Activated CD8-positive, alpha-beta memory T cell treated with anti-CD3 and anti-CD28 coated beads, Interleukin-2, amount 50 U/mL, for 1 hour (primary cell): ENCODE measurements around the gene RSRC1.
"Not testable (repeated sequence)": the region's sequence is repeated elsewhere in the genome, so short reads cannot be mapped to it uniquely, and the experiment has no call there.

Source experiments
- DNase-seq: peaks from one replicate; pipeline ENCODE4 v3.0.0-alpha.2; 2020; ENCODE audit errors: extremely low read depth

RSRC1 gene

DNA sequence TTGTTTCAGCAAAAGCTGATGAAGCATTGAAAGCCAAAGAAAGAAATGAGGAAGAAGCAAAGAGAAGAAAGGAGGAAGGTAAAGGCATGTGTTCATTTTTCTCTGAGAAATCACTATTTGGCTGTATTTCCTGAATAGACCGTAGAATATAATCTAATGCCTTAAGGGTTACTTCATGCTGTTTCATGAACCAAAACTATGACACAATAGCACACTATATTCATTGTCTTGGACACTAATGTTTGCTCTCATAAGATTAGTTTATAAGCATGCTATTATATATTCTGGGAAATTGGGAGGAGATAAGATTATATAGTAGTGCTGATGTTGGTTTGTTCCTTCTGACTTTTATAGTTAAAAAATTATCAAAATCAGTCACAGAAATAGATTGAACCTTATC is 351.0 kb downstream of the RSRC1 start:
- DNase-seq = no peak

DNA sequence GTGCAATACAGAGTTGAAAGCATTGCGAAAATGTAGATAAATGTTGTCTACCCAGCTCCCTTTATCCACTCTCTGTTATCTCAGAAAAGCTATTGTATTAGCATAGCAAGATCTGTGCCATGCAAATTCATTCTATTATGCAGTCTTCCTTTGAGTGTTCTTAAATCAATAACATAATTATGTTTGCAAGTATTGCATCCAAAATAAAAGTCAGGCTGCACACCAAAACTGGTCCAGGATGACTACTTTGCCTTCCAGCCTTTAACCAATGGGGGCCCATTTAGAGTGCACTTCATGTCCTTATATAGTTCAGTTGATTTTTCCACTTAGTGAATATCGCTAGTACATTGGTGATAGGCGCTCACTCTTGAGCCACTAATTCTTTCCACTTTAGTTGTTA is 353.7 kb downstream of the RSRC1 start:
- DNase-seq = no peak

DNA sequence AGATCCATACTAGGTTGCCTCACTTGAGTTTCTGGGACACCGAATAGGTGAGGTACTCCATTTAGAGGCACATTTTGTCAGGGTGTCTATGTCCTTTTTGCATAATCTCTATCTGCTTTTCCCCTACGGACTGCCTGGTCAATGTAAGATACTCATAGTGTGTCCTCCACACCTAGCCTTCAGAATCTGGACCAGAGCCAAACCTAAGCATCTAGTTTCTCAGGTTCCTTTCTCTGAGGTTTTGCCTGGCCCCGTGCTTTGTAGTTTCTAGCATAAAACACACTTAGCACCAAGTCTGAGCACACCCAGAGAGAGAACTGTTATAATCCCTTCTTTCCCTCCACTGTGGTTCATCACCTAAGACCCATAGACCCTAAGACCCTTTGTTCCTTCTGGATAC is 355.2 kb downstream of the RSRC1 start:
- DNase-seq = no peak

DNA sequence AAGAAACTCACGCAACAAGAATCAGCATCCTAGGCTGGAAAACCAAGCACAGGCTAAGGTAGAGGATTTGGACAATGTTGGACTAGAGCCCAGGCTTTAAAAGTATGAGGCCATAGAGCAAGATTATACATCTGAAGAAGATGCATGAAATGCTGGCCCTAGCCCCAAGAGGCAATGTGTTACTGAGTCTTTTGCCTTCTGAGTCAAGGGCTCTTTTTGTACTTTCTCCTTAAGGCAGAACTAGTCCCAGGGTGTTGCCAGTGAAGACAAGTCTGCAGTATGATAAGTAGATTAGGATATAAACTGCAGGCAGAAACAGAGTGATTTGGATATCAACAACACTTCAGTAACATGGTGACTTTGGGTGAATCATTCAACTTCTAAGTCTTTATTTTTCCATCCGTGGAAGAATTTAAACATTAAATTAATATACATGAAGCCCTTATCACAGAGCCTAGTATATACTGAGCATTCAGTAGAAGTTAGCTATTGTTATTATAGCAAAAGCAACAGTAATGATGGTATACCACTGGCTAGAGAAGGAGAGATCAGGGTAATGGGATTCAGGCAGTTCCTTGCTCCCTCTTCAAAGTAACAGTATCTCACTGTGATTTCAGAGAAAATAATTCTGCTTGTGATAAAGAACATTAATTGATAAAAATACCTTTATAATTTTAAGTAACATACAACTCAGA is 361.2 kb downstream of the RSRC1 start:
- DNase-seq = no peak

DNA sequence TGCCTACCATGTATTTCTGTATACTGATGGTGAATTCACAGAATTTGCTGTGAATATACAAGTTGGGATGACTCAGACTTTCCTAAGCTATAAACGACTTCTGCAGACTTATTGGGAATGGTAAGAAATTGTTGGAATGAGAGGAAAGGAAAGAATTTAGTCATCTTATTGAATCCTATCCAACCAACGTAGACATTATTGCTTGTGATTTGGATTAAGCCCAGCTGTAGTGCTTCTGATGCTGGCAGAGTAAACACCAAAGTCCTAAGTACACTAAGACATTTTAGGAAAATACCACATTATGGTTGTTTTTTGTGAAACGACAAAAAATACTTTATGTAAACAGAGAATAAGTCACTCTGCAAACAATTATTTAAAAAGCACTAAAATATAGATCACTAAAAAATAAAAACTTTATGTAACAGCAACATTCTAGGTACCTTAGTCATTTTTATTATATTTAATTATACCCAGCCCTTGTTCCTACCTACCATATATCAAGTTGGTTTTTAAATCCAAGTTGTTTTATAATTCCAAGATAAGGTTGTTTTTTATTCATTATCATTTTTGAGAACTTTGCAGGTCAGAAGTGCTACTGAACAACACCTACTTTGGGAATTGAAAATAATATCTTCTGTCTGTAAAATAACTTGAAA is 361.9 kb downstream of the RSRC1 start:
- DNase-seq = no peak

DNA sequence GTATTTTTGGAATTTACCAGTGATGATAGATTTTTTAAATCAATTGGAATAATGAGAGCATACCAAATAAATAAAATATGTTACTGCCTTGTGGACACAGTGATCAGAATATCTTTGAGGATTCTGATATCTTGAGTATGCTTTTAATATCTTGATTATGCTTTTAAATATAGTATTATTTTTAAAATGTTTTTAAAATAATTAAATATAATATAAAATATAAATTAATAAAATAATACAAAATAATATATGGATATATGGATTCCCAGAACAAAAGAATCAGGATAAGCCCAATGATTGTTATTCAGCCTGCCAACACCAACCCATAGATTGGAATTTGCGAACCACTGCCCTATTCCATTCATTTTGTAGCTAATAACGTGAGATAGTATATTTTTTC is 369.2 kb downstream of the RSRC1 start:
- no peak for DNase-seq

DNA sequence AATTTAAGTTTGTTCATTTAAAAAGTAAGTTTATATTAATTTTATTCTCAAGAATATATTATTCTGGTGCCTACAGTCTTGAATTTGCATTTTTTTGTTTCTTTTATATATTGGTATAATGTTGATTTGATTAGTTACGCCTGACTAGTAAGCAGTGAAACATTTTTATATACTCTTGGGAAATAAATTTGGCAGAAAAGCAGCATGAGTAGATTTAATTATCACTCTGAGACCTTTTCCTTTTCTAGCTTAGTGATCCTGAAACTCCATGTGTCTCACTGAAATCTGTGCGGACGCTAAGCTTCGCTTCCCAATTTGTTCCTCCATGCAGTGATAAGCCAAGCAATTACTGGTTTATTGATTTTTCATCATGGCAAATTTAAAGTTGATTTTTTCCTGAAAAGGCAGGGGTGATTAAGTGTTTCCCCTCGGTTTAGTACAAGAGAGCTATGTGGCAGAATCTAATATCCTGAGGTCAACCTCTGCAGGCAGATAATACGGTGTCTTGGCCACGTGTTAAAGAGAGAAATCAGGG is 373.9 kb downstream of the RSRC1 start:
- no peak for DNase-seq

DNA sequence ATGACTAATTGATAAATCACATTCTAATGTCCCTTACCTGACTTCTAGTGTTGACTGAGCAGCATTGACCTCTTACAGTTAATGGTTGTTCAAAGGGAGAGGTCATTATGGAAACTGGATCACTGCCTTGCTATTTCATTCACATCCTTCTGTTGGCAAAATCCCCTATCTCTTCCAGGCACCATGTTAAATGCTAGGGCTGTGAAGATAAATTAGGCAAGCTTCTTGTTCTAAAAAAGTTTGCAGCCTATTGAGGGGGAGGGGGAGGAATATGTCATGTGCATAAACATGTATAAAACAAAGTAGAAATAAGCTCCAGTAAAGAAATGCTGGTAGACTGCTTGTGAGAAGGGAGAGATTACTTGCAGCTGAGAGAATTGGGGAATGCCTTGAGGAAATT is 376.3 kb downstream of the RSRC1 start:
- DNase-seq = no peak

DNA sequence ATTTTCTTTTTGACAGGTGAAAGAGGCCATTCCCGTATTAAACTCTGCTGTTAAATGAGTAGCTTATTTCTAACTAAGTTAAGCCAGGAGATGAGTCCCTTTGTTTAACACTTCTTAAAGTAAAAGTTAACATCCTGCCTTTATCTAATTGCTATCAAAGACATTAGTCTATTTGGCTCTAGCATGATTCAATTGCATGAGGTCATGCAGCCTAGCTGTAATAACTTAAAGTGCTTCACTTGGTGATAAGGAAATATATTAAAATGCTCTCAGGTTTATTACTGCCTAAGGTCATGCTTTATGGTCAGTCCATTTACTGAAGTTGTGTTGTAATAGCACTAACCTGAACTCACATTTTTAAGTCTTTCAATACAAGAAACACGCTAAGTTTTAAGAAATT is 378.8 kb downstream of the RSRC1 start:
- no peak for DNase-seq

DNA sequence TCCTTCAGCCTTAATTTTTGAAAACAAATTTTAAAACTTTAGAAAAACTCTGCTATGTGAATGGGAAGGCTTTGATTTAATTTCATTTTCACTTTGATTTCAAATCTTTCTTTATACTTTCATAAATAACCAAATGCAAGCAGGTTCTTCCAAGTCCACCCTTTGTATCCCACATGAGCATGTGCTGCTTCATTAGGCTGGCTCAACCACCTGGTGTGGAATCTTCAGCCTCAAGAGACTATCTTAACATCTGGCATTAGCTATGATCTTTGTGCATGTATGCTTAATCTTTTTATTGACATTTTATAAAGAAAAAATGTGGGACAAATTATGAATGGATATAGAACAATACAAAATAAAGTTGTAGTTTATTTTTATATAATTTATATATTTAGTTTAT is 379.3 kb downstream of the RSRC1 start:
- DNase-seq = no peak

DNA sequence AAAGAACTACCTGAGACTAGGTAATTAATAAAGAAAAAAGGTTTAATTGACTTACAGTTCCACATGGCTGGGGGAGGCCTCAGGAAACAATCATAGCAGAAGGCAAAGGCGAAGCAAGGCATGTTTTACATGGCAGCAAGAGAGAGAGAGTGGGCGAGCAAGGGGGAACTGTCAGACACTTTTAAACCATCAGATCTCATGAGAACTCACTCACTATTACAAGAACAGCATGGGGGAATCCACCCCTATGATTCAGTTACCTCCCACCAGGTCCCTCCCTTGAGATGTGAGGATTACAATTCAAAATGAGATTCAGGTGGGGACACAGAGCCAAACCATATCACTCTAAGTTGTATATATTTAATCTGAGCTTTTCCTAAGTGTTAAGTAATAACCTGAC is 382.1 kb downstream of the RSRC1 start:
- no peak for DNase-seq

DNA sequence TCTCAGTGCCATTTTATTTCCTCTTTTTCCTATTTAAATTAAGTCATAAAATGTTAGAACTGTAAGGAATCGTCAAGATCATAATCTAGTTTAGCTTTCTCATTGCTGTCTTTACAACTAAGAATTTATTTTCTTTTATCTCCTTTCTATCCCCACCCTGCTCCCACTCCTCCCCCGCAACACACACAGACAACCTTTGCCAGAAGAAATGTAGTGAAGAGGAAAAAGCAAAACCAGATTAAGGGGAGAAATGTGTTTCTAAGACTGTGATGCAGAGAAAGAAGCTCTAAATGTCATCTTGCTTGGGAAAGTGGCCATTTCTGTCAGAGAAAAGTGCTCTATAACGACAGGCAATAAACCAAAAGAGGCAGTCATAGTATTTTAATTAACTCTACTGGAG is 382.8 kb downstream of the RSRC1 start:
- DNase-seq = no peak

DNA sequence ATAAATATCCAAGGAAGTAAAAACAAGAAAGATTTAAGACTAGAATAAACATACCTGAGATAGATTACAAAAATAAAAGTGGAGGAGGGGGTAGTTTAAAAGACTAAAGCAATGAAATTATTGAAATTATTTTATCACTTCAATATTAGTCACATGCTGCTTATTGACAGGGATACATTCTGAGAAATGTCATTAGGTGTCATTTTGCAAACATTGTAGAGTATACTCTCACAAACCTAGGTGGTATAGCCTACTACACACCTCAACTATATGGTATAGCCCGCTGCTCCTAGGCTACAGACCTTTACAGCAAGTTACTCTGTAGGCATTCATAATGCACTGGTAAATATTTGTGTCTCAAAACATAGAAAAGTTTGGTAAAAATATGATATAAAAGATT is 384.0 kb downstream of the RSRC1 start:
- no peak for DNase-seq

DNA sequence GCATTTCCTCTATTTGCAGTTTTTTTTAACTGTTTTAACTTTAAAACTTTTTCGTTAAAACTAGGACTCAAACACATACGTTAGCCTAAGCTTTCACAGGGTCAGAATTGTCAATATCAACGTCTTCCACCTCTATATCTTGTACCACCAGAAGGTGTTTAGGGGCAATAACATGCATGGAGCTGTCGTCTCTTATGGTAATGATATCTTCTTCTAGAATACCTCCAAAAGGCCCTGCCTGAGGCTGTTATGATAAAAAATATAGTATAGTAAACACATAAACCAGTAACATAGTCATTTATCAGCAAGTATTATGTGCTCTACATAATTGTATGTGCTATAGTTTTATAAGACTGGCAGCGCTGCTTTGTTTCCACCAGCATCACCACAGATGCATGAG is 384.8 kb downstream of the RSRC1 start:
- DNase-seq = no peak

DNA sequence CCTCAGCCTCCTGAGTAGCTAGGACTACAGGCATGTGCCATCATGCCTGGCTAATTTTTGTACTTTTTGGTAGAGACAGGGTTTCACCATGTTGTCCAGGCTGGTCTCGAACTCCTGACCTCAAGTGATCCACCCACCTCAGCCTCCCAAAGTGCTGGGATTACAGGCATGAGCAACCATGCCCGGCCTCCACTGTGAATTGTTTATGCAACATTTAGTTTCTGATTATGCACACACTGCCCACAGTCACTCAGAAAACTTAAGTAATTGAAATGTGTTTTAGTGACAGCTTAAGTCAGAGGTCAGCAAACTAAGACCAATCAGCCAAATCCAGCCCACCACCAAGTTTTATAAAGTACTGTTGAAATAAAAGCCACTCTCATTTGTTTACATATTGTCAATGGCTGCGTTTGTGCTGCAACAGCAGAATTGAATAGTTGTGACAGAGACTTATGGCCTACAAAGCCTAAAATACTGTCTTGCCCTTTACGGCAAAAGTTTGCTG is 385.6 kb downstream of the RSRC1 start:
- DNase-seq = not testable (repeated sequence)

DNA sequence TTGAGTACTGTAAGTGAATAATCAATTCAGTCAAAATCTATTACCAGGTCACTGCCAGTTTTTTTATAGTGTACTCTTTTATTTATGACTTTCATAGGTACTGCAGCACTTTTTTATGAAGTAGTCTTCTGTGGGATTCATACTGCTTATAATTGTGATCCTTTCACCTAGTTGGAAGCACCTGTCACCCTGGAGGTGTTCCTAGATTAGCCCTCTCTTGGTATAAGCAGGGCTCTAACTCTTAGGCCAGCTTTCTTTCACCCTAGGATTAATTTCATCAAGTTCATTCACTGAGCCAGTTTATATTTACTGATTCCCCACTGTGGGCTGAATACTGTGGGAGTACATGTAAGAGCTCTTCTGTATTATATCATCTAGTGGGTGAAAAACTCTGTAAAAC is 395.2 kb downstream of the RSRC1 start:
- DNase-seq = no peak

DNA sequence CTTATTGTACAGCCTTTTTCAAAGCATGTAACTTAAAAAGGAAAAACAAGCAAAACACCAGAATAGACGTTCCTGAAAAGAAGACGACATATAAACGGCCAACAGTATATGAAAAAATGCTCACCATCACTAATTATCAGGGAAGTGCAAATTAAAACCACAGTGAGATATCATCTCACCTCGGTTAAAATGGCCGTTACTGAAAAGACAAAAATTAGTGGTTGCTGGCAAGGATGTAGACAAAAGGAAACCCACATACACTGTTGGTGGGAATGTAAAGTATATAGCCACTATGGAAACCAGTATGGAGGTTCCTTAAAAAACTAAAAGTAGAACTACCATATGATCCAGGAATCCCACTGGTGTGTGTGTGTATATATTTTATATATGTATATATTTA is 396.6 kb downstream of the RSRC1 start:
- DNase-seq = no peak

DNA sequence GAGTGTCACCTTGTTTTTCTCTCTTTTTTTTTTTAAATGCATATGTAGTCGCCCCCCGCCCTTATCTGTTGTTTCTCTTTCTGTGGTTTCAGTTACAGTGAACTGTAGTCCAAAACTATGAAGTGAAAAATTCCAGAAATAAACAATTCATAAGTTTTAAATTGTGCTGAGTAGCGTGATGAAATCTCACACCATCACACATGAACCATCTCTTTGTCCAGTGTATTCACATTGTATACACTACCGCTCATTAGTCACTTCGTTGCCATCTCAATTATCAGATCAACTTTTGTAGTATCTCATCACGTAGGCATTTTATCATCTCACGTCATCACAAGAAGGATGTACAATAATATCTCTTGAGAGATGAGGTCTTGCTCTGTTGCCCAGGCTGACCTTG is 398.6 kb downstream of the RSRC1 start:
- no peak for DNase-seq

DNA sequence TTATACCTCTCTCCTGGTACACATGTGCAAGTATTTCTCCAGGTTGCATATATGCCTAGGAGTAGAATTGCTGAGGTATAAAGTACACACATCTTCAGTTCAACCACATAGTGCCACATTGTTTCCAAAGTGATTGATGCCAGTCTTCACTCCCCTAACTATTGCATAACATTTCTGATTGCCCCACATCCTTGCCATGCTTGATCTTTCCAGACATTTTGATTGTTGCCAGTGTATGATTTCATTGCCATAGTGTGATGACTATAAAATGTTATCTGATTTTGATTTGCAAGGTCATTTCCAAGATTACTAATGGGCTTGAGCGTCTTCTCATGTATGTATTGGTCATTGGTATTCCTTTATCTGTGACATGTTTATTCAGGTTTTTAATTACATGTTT is 400.0 kb downstream of the RSRC1 start:
- no peak for DNase-seq

DNA sequence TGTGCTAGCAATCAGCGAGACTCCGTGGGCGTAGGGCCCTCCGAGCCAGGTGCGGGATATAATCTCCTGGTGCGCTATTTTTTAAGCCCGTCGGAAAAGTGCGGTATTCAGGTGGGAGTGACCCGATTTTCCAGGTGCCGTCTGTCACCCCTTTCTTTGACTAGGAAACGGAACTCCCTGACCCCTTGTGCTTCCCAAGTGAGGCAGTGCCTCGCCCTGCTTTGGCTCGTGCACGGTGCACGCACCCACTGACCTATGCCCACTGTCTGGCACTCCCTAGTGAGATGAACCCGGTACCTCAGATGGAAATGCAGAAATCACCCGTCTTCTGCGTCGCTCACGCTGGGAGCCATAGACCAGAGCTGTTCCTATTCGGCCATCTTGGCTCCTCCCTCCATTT is 406.8 kb downstream of the RSRC1 start:
- DNase-seq = not testable (repeated sequence)

DNA sequence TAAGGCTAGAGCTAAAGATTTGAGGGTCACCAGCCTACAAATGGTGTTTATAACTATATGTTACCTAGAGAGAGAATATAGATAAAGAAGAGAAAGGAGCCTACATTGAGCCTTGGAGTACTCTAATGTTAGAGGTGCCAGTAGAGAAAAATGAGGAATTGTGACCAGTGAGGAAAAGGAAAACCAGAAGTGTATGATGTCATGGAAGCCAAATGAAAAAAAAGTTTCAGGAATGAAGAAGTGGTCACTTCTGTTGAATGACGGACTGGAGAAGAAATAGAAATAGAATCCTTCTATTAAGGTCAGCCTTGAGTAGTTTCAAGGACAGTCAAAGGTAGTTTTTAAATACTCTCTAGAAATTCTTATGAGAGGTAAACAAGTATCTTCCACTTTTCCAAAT is 409.9 kb downstream of the RSRC1 start:
- DNase-seq = no peak

DNA sequence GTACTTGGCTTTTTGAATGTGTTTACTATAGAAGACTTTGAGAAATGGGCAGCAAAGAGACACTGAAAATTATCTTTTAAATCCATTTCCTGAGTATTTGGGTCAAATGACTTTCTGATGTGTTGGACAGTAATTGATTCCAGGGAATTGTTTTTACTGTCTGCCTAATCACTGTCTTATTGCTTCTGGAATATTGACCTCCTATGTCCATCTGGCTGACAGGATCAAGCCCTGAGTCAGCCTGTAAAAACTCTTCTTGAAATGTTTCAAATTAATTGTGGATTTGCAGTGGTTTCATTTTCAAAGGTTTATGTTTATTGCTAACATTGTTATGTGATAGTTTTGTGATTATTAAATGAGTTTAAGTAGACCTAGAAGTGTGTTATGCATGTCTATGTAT is 410.5 kb downstream of the RSRC1 start:
- DNase-seq = no peak
